ENCODE measurements around the gene PIK3CB.

DNA sequence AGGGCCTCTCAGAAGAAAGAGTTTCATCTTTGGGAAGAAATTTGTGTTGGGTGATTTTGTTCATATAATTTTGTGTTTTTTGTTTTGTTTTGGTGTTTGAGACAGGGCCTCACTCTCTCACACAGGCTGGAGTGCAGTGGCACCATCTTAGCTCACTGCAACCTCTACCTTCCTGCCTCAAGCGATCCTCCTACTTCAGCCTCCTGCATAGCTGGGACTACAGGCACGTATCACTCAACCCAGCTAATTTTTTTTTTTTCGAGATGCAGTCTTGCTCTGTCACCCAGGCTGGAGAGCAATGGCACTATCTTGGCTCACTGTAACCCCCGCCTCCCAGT lies 29.0 kb upstream of the PIK3CB start:
- no peak for TF ChIP-seq CTCF (IDR thresholded peaks at IDR 0.05)
- TF ChIP-seq POLR2A (IDR thresholded peaks at IDR 0.05), result no peak

Measured in Peyer's patch (tissue), 4 donors.